GM12874 (cell line): ENCODE data around the gene VAV2.

Experiments used
- TF ChIP-seq, protein P1 (sequence below): IDR thresholded peaks from 2 replicates; pipeline ENCODE4 v1.5.1; 2011; ENCODE audit warnings: low read depth, mild to moderate bottlenecking, control low read depth, low read length, moderate library complexity; ENCODE audit not compliant: insufficient read depth

The VAV2 gene

DNA sequence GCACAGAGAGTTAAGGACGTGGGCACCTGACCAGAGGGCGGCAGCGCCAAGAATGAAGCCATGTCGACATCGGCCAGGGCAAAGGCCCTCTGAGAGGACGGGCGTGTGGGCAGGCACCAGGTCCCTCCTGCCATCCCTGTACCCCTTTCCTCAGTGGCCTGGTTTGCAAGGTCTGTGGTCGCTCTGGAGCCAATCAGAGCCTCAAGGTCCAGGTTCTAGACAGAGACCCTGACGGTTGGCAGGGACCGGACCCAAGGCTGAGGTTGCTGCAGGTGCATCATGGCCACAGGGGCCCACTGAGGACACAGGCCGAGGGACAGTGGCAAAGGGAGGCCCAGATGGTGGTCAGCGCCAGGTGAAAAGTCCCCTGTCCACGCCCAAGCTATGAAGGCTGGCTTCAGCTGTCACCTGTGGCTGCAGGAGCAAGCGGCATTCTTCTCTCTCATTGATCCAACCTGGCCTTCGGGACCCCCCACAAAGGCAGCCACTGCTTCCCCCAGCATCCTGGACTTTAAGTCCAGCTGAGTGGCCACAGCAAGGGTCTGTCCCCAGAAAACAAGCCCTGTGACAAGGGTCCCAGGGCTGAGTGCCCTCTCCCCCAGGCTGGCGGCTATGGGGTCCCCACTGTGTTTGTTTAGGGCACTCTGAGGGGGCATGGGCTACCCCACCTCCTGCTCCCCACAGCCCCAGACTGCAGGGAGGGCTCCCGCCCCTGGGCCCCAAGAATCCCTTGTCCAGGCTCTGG lies 48.9 kb downstream of the VAV2 start:
- TF ChIP-seq, protein P1, sequence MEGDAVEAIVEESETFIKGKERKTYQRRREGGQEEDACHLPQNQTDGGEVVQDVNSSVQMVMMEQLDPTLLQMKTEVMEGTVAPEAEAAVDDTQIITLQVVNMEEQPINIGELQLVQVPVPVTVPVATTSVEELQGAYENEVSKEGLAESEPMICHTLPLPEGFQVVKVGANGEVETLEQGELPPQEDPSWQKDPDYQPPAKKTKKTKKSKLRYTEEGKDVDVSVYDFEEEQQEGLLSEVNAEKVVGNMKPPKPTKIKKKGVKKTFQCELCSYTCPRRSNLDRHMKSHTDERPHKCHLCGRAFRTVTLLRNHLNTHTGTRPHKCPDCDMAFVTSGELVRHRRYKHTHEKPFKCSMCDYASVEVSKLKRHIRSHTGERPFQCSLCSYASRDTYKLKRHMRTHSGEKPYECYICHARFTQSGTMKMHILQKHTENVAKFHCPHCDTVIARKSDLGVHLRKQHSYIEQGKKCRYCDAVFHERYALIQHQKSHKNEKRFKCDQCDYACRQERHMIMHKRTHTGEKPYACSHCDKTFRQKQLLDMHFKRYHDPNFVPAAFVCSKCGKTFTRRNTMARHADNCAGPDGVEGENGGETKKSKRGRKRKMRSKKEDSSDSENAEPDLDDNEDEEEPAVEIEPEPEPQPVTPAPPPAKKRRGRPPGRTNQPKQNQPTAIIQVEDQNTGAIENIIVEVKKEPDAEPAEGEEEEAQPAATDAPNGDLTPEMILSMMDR, result no peak

DNA sequence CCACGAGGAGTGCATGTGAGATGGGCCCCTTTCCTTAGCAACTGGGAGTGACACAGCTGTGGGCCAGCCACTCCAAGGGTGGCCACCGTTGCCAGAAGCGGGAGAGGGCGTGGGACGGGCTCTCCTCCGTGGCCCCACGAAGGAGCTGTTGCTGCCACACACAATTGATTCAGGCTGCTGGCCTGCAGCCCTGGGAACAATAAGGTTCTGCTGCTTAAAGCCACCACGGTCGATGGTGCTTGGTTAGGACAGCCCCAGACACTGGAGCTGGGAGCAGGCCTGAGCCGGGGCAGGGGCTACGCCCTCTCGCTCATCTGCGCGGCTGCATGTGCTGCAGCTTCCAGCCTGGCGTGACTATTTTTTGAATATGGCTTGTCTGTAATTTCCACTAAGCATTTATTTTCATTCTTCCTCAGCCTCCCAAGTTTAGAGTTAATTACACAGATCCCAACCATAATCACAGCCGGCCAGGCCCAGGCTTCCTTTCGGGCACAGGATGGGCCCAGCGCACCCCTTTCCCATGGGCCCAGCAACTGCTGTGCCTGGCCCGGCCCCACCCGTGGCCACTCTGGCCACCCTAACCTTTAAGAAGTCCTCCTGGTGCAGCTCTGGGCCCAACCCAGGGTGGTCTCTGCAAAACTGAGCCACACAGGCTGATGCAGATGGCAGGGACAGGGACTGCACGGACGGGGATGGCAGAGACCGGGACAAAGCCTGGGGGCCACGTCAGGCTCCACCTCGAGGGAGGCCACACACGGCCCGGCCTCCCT lies 49.7 kb downstream of the VAV2 start:
- TF ChIP-seq, protein P1, result no peak

DNA sequence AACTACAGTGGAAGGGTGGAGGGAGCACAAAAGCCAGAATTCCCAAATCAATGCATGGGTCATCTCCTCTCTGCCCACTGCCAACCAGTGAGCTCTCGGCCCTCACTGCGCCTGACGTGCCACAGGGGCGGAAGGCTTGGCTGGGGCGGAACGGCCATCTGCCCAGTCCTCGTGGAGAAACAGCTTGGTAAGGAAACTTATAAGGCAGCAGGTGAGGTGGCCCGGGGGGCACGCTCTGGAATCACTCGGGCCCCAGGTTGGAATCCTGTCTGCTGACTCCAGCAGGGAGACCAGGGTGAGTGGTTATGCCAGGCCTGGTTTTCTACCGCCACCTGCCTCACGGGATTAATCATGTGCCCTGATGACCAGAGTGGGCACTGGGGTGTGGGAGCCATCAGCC lies 52.3 kb downstream of the VAV2 start:
- TF ChIP-seq, protein P1, result no peak

DNA sequence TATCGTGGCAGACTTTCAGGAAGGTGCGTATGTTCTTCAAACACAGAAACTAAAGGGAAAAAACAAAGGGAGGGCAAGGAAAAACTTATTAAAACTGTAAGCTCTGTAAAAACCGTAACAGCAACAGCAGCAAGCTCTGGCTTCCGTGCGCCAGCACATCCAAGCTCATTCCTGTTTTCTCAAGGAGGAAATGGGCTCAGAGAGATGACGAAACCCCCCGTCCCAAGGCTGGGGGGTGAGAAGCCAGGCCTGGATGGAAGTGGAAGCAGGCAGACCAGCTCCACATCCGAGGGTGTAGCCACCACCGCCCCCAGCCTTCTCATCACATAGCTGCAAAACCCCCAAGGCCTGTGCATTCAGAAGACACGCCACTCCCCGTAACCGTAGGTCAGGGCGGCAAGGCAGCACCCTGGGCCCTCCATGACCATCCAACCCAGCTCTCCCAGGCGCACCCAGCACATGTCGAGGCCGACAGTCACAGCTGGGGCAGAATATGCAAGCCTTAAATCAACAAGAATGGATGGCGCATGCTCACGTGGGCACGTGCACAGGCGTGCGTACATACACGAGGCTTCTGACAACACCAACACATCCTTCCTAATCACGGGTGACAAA lies 52.8 kb downstream of the VAV2 start:
- TF ChIP-seq, protein P1, result no peak

DNA sequence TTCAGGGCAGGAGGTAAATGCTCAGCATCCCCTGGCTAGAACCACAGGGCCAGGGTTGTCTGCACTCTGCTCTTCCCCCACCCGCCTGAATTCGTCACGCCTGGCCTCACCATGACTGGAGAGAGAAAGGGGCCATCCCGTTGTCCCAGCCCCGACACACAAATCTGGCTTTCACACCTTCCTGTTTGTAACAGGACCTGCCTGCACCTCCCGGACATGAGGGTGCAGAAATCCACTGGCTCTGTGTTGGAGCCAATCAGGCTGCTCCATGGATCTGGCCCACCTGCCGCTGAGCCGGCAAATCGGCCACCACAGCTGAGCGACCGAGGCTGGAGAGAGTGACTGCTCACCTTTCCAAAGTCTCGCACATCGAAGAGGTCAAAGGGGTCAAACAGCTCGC lies 53.4 kb downstream of the VAV2 start:
- TF ChIP-seq, protein P1, result no peak

DNA sequence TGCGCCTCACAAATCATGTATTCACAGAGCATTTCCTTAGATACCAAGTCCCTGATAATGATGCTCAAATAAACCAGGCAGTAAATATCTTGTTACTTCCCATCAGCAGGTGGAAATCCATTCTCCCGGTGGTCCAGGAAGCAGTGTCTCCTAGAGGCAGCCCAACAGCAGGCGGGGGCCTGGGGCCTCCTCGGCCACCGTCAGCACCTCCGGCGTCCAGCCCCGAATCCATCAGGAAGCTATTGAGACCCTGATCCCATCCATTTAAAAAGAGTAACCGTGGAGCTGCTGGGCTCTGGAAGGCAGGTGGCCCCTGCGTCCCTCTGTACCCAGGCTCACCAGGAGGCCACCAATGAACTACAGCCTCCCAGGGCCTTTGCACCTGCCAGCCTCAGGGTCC lies 54.0 kb downstream of the VAV2 start:
- TF ChIP-seq, protein P1, result no peak

DNA sequence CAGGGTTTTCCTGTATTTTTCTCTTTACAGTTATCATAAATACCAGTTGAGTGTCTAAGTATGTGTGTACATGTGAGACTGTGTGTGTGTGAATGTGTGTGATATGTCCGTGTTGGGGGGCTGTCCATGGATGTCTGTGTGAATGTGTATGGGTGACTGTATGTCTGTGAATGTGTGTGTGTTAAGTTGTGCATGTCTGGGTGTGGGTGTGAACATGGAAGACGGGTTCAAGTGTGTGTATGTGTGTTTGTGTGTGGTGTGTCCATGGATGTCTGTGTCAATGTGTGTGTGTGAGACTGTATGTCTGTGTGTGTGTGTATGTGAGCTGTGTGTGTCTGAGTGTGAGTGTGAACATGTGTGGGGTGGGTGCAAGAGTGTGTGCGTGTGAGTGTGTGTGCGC lies 55.0 kb downstream of the VAV2 start:
- TF ChIP-seq, protein P1, result no peak
